ENCODE measurements around the gene INHBC.

- TF ChIP-seq CTCF (IDR thresholded peaks at IDR 0.05) (no peak), POLR2A (IDR thresholded peaks at IDR 0.05) (no peak)
Observed at GRCh38 chr12:57434517-57435223, at the start of gene INHBC.

Measured in uterus (tissue), 2 donors.